Psoas muscle (tissue), 8 donors: Measurements from ENCODE around the gene NUP133. TPM values are rescaled to one million over a fixed set of nuclear protein-coding genes. Genes with fewer than 3 reads are reported as not detected.

Experiments
- ATAC-seq, 4 donors: fragments of 200-7000 bp; cut with Tn5 transposase; one replicate each; pipeline ENCODE4 v1.9.1; 2020; ENCODE audit warnings: moderate library complexity in 3 of 4, mild to moderate bottlenecking in 2 of 4
- DNase-seq, 2 donors: peaks; one replicate each; pipeline ENCODE4 v3.0.0-alpha.2; 2020
- H3K27ac ChIP-seq: fragments of 200-600 bp; one replicate; pipeline ENCODE4 v1.8.0; 2022
- H3K27me3 ChIP-seq, 3 donors: fragments of 200-600 bp in 1 of 3; one replicate each; pipeline versions ENCODE4 v1.6.1 to v1.8.0; 2013 to 2022; ENCODE audit warnings: low read length in 2 of 3, mild to moderate bottlenecking in 2 of 3, moderate library complexity in 1 of 3; ENCODE audit not compliant: insufficient read depth in 3 of 3
- H3K36me3 ChIP-seq, 2 donors: fragments of 200-600 bp in 1 of 2; one replicate each; pipeline versions ENCODE4 v1.6.1 to v1.8.0; 2013 to 2022; ENCODE audit warnings: low read depth in 1 of 2, mild to moderate bottlenecking in 1 of 2, moderate library complexity in 1 of 2; ENCODE audit not compliant: insufficient read depth in 1 of 2
- H3K4me1 ChIP-seq: fragments of 200-600 bp; one replicate; pipeline ENCODE4 v1.8.0; 2022
- H3K4me3 ChIP-seq: fragments of 200-600 bp; one replicate; pipeline ENCODE4 v1.8.0; 2022; ENCODE audit warnings: mild to moderate bottlenecking
- H3K9me3 ChIP-seq: fragments of 200-600 bp; one replicate; pipeline ENCODE4 v1.8.0; 2022
- WGBS, 3 donors: extraction: QIAGEN DNeasy Blood & Tissue Kit; methylation state at CpG; one replicate each; pipeline versions ENCODE4 v1.1.6 to v1.1.7; 2013; 5-methylcytosine and 5-hydroxymethylcytosine counted together
- intact Hi-C, 2 donors: fragments of 100-400 bp; cut with DNase I; formaldehyde crosslinking; loops; one replicate each; pipeline versions ENCODE4 v1.11.0 to v1.14.2; 2022
- long read RNA-seq, 2 donors: library from polyadenylated mRNA; unstranded; transcript quantifications; one replicate each; pipeline ENCODE4 v2.0.0, GENCODE V29; 2021
- polyA plus RNA-seq, 3 donors: library from polyadenylated mRNA; stranded (reverse); fragments of 200-250 nt; gene quantifications; one replicate each; pipeline ENCODE4 v1.2.3, GENCODE V29; 2013
- total RNA-seq, 4 donors: library from RNA; stranded (reverse); fragmentation: NEBNext Ultra II Directional in 2 of 4; extraction: Animal tissue kit (Norgen Biotek cat#: 25700) in 2 of 4; gene quantifications; one replicate each; pipeline versions ENCODE4 v1.2.1 to v1.2.4, GENCODE V29; 2021 to 2023
- TF ChIP-seq, protein P1 (sequence below): fragments of 200-600 bp; IDR thresholded peaks from one replicate; pipeline ENCODE4 v1.8.0; 2022; ENCODE audit warnings: antibody characterized with exemption
- donor health status: healthy with polysubstance abuse.
- donor health status: DM: no; HTN: no; CAD: no; lungs with moderate emphysema.
- donor health status: Bipolar disorder and iron deficiency.
- donor health status: healthy.
- donor health status: DM: yes; HTN: yes; CAD: no.
- donor health status: DM: no; HTN: no; CAD: no.
- donor health status: DM: no; HTN: no; CAD: no.
- donor health status: DM: yes; HTN: yes; CAD: no.

The NUP133 gene
- 10 to 100 TPM; 24.1 to 29.3 (median 26.4) TPM for total RNA-seq
- 10 to 100 TPM in 1 of 3 donors, 1 to 10 TPM in 2; 9.3 to 18.7 (median 9.5) TPM for polyA plus RNA-seq
- long read RNA-seq, donor 1, full-length matches to known transcripts = 40 of 44 reads
- long read RNA-seq, donor 1, partial matches to known transcripts = 2 of 44 reads
- long read RNA-seq, donor 1, other reads (novel, unspliced or antisense) = 2 of 44 reads
- long read RNA-seq, donor 2, full-length matches to known transcripts = 41 of 43 reads
- long read RNA-seq, donor 2, partial matches to known transcripts = 1 of 43 reads
- long read RNA-seq, donor 2, other reads (novel, unspliced or antisense) = 1 of 43 reads

- H3K4me1 ChIP-seq = peaks cover 10% of the 10 kb centered on the region
- H3K27ac ChIP-seq = peak within 1 kb of the TSS; percentile 94
- peaks cover 3 to 21% of the 10 kb centered on the region in 2 donors for H3K36me3 ChIP-seq
- DNase-seq (peak; percentile 100), ATAC-seq (peak; percentile 97 to 98 (median 98))
- H3K9me3 ChIP-seq = no peaks in the 10 kb centered on the region
- WGBS, 3 donors = 0 to 1% (median 0%) methylated on average over 62 to 65 of the region's 65 CpGs
- H3K27me3 ChIP-seq = no peaks in the 10 kb centered on the region
- peak within 1 kb of the TSS; percentile 89 for H3K4me3 ChIP-seq
- intact Hi-C loops = no loop called here
- TF ChIP-seq, protein P1, sequence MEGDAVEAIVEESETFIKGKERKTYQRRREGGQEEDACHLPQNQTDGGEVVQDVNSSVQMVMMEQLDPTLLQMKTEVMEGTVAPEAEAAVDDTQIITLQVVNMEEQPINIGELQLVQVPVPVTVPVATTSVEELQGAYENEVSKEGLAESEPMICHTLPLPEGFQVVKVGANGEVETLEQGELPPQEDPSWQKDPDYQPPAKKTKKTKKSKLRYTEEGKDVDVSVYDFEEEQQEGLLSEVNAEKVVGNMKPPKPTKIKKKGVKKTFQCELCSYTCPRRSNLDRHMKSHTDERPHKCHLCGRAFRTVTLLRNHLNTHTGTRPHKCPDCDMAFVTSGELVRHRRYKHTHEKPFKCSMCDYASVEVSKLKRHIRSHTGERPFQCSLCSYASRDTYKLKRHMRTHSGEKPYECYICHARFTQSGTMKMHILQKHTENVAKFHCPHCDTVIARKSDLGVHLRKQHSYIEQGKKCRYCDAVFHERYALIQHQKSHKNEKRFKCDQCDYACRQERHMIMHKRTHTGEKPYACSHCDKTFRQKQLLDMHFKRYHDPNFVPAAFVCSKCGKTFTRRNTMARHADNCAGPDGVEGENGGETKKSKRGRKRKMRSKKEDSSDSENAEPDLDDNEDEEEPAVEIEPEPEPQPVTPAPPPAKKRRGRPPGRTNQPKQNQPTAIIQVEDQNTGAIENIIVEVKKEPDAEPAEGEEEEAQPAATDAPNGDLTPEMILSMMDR = no peak
Measured at GRCh38 chr1:229507951-229508822, at the start of gene NUP133. NUP133 (minus strand) TSS chr1:229508341; CDS start chr1:229508249, 92 bp downstream.

- Histone ChIP-seq H3K4me1 (peaks cover 29% of the 10 kb centered on the region), H3K27ac (peak overlapping the region; percentile 92), H3K27me3 (no peaks in the 10 kb centered on the region), H3K4me3 (peak overlapping the region; percentile 94), H3K36me3 (no peaks in the 10 kb centered on the region), H3K9me3 (no peaks in the 10 kb centered on the region)
- ATAC-seq (no peak), DNase-seq (no peak)
- intact Hi-C loops = no loop called here
- TF ChIP-seq, protein P1 = no peak
- WGBS, 3 donors = 36 to 41% (median 36%) methylated on average over 5 of the region's 5 CpGs
Measured at GRCh38 chr1:229557200-229557850, 49.2 kb upstream of the NUP133 start.

GRCh38 chr1:229554886-229555621, 46.9 kb upstream of the NUP133 start:
- no peaks in the 10 kb centered on the region for H3K27me3 ChIP-seq
- no peaks in the 10 kb centered on the region for H3K9me3 ChIP-seq
- H3K4me1 ChIP-seq = peaks cover 29% of the 10 kb centered on the region
- DNase-seq = no peak
- intact Hi-C loops = no loop called here
- TF ChIP-seq, protein P1 = no peak
- ATAC-seq = no peak
- no peak overlapping the region for H3K27ac ChIP-seq
- H3K36me3 ChIP-seq = no peaks in the 10 kb centered on the region
- 69 to 81% (median 70%) methylated on average over 10 of the region's 10 CpGs for WGBS, 3 donors
- H3K4me3 ChIP-seq = no peak overlapping the region

- intact Hi-C loops = no loop called here
- Histone ChIP-seq H3K4me3 (no peak overlapping the region), H3K4me1 (peaks cover 22% of the 10 kb centered on the region), H3K27me3 (no peaks in the 10 kb centered on the region), H3K27ac (no peak overlapping the region), H3K36me3 (peaks cover 0 to 6% of the 10 kb centered on the region in 2 donors), H3K9me3 (no peaks in the 10 kb centered on the region)
- TF ChIP-seq, protein P1 = no peak
- ATAC-seq = no peak
- 93 to 94% (median 94%) methylated on average over 7 of the region's 7 CpGs for WGBS, 3 donors
- DNase-seq = no peak
Measured at GRCh38 chr1:229553621-229554130, 45.5 kb upstream of the NUP133 start.
